ENCODE measurements around the gene AFAP1L2. TPM values are rescaled to one million over a fixed set of nuclear protein-coding genes. Genes with fewer than 3 reads are reported as not detected.

AFAP1L2 gene
- total and polyA plus RNA-seq, 2 donors (not counting 1 experiment from before 2014, with no cell fraction given): 4.7 to 4.9 TPM

GRCh38 chr10:114453576-114453975 is 49.3 kb upstream of the AFAP1L2 start:
- Mint-ChIP-seq H3K27ac (no peak overlapping the region), H3K9me3 (ENCODE audit: insufficient read depth) (no peaks in the 10 kb centered on the region), H3K4me1 (peaks cover 2% of the 10 kb centered on the region), H3K27me3 (no peaks in the 10 kb centered on the region), H3K4me3 (no peak overlapping the region)
- WGBS (ENCODE audit: insufficient coverage): 100% methylated on average over 4 of the region's 9 CpGs
- H2AFZ ChIP-seq (ENCODE audit: insufficient read depth, low read depth, low read length, poor library complexity, severe bottlenecking): no peak overlapping the region
- H3K36me3 ChIP-seq (replicated peaks in 1 of 2; ENCODE audit: control extremely low read depth in 1 of 2, control insufficient read depth in 1 of 2, extremely low read depth in 1 of 2, insufficient read depth in 2 of 2, low read length in 1 of 2): peaks cover 3 to 58% of the 10 kb centered on the region in 2 experiments
- no peak for DNase-seq
- H3K9ac ChIP-seq (ENCODE audit: low read length): no peak overlapping the region
- H3K79me2 ChIP-seq (ENCODE audit: control insufficient read depth, insufficient read depth, low read length): no peaks in the 10 kb centered on the region
- no peaks in the 10 kb centered on the region for H3K9me3 ChIP-seq (ENCODE audit: control extremely low read depth in 1 of 3, control insufficient read depth in 2 of 3, insufficient read depth in 1 of 3, low read length in 2 of 3)
- H3K27me3 ChIP-seq (replicated peaks in 1 of 4; ENCODE audit: control extremely low read depth in 1 of 4, control insufficient read depth in 3 of 4, insufficient read depth in 4 of 4, low read length in 3 of 4): no peaks in the 10 kb centered on the region
- ChIA-PET CTCF (interaction anchor here (1.0 to 4.4 kb wide), 2 partner anchors 10 to 17 kb away, joined by 3 to 20 read pairs; no protein-coding TSS in a partner anchor), POLR2A (no interaction called here)
- no peak for TF ChIP-seq EZH2 (IDR thresholded peaks at IDR 0.05; ENCODE audit: borderline replicate concordance, insufficient read depth, low read depth, low read length, poor library complexity, severe bottlenecking)
- TF ChIP-seq, protein P1, sequence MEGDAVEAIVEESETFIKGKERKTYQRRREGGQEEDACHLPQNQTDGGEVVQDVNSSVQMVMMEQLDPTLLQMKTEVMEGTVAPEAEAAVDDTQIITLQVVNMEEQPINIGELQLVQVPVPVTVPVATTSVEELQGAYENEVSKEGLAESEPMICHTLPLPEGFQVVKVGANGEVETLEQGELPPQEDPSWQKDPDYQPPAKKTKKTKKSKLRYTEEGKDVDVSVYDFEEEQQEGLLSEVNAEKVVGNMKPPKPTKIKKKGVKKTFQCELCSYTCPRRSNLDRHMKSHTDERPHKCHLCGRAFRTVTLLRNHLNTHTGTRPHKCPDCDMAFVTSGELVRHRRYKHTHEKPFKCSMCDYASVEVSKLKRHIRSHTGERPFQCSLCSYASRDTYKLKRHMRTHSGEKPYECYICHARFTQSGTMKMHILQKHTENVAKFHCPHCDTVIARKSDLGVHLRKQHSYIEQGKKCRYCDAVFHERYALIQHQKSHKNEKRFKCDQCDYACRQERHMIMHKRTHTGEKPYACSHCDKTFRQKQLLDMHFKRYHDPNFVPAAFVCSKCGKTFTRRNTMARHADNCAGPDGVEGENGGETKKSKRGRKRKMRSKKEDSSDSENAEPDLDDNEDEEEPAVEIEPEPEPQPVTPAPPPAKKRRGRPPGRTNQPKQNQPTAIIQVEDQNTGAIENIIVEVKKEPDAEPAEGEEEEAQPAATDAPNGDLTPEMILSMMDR (IDR thresholded peaks at IDR 0.05): no peak
- peaks cover 8% of the 10 kb centered on the region for H4K20me1 ChIP-seq (ENCODE audit: control insufficient read depth, insufficient read depth, low read length, poor library complexity, severe bottlenecking)
- intact Hi-C loops (cut with micrococcal nuclease): no loop called here
- no peak for ATAC-seq (ENCODE audit: low read depth)
- H3K4me3 ChIP-seq (ENCODE audit: control extremely low read depth in 1 of 5, extremely low read depth in 1 of 5, insufficient read depth in 1 of 5, low read depth in 2 of 5, low read length in 4 of 5): no peak overlapping the region
- no peaks in the 10 kb centered on the region for H3K4me1 ChIP-seq (ENCODE audit: control insufficient read depth in 2 of 2, insufficient read depth in 2 of 2, low read length in 2 of 2)
- H3K27ac ChIP-seq (ENCODE audit: low read length in 2 of 2): no peak overlapping the region
- H3K4me2 ChIP-seq (replicated peaks; ENCODE audit: low read depth, low read length, poor library complexity, severe bottlenecking): no peak overlapping the region

DNA sequence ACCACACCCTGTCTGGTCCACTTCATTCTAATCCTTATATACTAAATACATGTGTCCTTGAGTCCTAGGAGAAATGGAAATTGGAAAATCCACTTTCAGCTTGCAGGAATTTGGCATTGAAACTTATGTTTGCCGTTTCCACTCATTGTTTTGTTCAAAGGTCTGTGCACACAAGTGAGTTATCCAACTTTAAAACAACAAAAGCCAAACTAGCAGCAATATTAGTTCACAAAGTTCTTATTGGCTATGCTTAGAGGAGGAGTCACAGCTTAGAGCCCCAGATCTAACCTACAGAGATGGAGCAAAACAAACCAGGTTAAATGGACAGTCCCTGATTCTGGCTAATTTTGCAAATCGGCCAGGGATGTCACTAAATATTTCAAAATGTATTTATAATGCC is 44.6 kb upstream of the AFAP1L2 start:
- Histone ChIP-seq H4K20me1 (ENCODE audit: control insufficient read depth, insufficient read depth, low read length, poor library complexity, severe bottlenecking) (peaks cover under 1% of the 10 kb centered on the region), H3K4me2 (replicated peaks; ENCODE audit: low read depth, low read length, poor library complexity, severe bottlenecking) (no peak overlapping the region), H3K4me1 (ENCODE audit: control insufficient read depth in 2 of 2, insufficient read depth in 2 of 2, low read length in 2 of 2) (no peaks in the 10 kb centered on the region), H3K27me3 (replicated peaks in 1 of 4; ENCODE audit: control extremely low read depth in 1 of 4, control insufficient read depth in 3 of 4, insufficient read depth in 4 of 4, low read length in 3 of 4) (no peaks in the 10 kb centered on the region), H3K9me3 (ENCODE audit: control extremely low read depth in 1 of 3, control insufficient read depth in 2 of 3, insufficient read depth in 1 of 3, low read length in 2 of 3) (no peaks in the 10 kb centered on the region), H3K9ac (ENCODE audit: low read length) (no peak overlapping the region), H3K4me3 (ENCODE audit: control extremely low read depth in 1 of 5, extremely low read depth in 1 of 5, insufficient read depth in 1 of 5, low read depth in 2 of 5, low read length in 4 of 5) (no peak overlapping the region), H3K79me2 (ENCODE audit: control insufficient read depth, insufficient read depth, low read length) (no peaks in the 10 kb centered on the region), H2AFZ (ENCODE audit: insufficient read depth, low read depth, low read length, poor library complexity, severe bottlenecking) (no peak overlapping the region), H3K36me3 (replicated peaks in 1 of 2; ENCODE audit: control extremely low read depth in 1 of 2, control insufficient read depth in 1 of 2, extremely low read depth in 1 of 2, insufficient read depth in 2 of 2, low read length in 1 of 2) (peaks cover 3 to 66% of the 10 kb centered on the region in 2 experiments), H3K27ac (ENCODE audit: low read length in 2 of 2) (no peak overlapping the region)
- WGBS (ENCODE audit: insufficient coverage): no CpG with 5 or more reads among the region's 2 CpGs
- TF ChIP-seq, protein P1 (IDR thresholded peaks at IDR 0.05): no peak
- no peak for TF ChIP-seq EZH2 (IDR thresholded peaks at IDR 0.05; ENCODE audit: borderline replicate concordance, insufficient read depth, low read depth, low read length, poor library complexity, severe bottlenecking)
- H3K4me3 Mint-ChIP-seq: no peak overlapping the region
- ChIA-PET CTCF (interaction anchor here (1.8 kb wide), 1 partner anchor 145 kb away, joined by 5 read pairs; no protein-coding TSS in a partner anchor), POLR2A (no interaction called here)
- H3K27me3 Mint-ChIP-seq: no peaks in the 10 kb centered on the region
- no peak overlapping the region for H3K27ac Mint-ChIP-seq
- H3K9me3 Mint-ChIP-seq (ENCODE audit: insufficient read depth): no peaks in the 10 kb centered on the region
- H3K4me1 Mint-ChIP-seq: peaks cover 2% of the 10 kb centered on the region
- DNase-seq (no peak), ATAC-seq (ENCODE audit: low read depth) (no peak)
- intact Hi-C loops (cut with micrococcal nuclease): no loop called here
